Vagina (tissue), 2 donors: ENCODE data around the gene CDC42. TPM values are rescaled to one million over a fixed set of nuclear protein-coding genes. Genes with fewer than 3 reads are reported as not detected.
"Not testable (repeated sequence)": the region's sequence is repeated elsewhere in the genome, so short reads cannot be mapped to it uniquely, and the experiment has no call there.

ENCODE experiments used
- DNase-seq, 2 donors: peaks; one replicate each; pipeline ENCODE4 v3.0.0-alpha.2; 2017; ENCODE audit errors: extremely low spot score in 2 of 2
- H3K27ac ChIP-seq: fragments of 200-600 bp; sonication (generic); one replicate; pipeline ENCODE4 v1.5.1; 2019
- H3K27me3 ChIP-seq: fragments of 200-600 bp; sonication (generic); one replicate; pipeline ENCODE4 v1.5.1; 2019
- H3K36me3 ChIP-seq, 2 donors: fragments of 200-600 bp; sonication (generic); one replicate each; pipeline ENCODE4 v1.5.1; 2017 to 2019
- H3K4me1 ChIP-seq: fragments of 200-600 bp; sonication (generic); one replicate; pipeline ENCODE4 v1.5.1; 2019
- H3K4me3 ChIP-seq, 2 donors: fragments of 200-600 bp; sonication (generic); 1 replicate in 1 of 2; 2 replicates in 1 of 2; pipeline ENCODE4 v1.5.1; 2016 to 2019
- H3K9me3 ChIP-seq: fragments of 200-600 bp; sonication (generic); one replicate; pipeline ENCODE4 v1.5.1; 2019
- CTCF ChIP-seq, 3 experiments: fragments of 450-650 bp in 2 of 3; fragments of 200-600 bp in 1 of 3; sonication (generic) in 1 of 3; IDR thresholded peaks; one replicate each; pipeline ENCODE4 v1.5.1; 2017 to 2019; ENCODE audit warnings: antibody characterized with exemption in 3 of 3, mild to moderate bottlenecking in 2 of 3, moderate library complexity in 2 of 3
- POLR2A ChIP-seq, 2 donors: fragments of 450-650 bp; IDR thresholded peaks; one replicate each; pipeline ENCODE4 v1.6.1; 2017; ENCODE audit warnings: antibody characterized with exemption in 2 of 2, mild to moderate bottlenecking in 2 of 2, moderate library complexity in 2 of 2
- POLR2AphosphoS5 ChIP-seq, 2 donors: sonication (generic); formaldehyde crosslinking; IDR thresholded peaks; one replicate each; pipeline ENCODE4 v1.9.0; 2017; ENCODE audit warnings: antibody characterized with exemption in 2 of 2, mild to moderate bottlenecking in 2 of 2, low read depth in 1 of 2; ENCODE audit not compliant: insufficient read depth in 1 of 2
- intact Hi-C: fragments of 100-400 bp; cut with DNase I; formaldehyde crosslinking; loops from one replicate; pipeline ENCODE4 v1.15.1; 2023
- total RNA-seq: library from RNA; depleted of rRNA; stranded (reverse); fragments of >200 nt; gene quantifications from one replicate; pipeline ENCODE4 v1.2.3, GENCODE V29; 2016

CDC42 gene
- total RNA-seq, 1 donor from 2014 or later = 141 TPM

DNA sequence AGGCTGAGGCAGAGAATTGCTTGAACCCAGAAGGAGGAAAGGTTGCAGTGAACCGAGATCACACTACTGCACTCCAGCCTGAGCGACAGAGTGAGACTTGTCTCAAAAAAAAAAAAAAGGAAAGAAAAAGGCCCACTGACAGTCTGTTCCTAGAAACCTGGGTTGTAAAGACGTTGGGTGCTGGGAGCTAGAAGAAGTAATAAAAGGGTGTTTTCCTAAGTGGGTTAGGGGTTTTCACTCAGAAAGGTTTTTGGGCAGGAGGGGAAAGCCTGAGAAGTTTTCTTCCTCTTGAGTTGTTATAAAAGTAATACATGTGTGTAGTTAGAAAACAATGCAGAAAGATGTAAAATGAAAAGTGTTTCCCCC, 25.6 kb upstream of the CDC42 start:
- no peak overlapping the region for H3K4me3 ChIP-seq
- H3K36me3 ChIP-seq = no peaks in the 10 kb centered on the region
- DNase-seq = no peak
- no peaks in the 10 kb centered on the region for H3K27me3 ChIP-seq
- H3K27ac ChIP-seq = no peak overlapping the region
- no peaks in the 10 kb centered on the region for H3K9me3 ChIP-seq
- intact Hi-C loops = no loop called here
- H3K4me1 ChIP-seq = peaks cover 17% of the 10 kb centered on the region
- TF ChIP-seq CTCF (IDR thresholded peaks at IDR 0.05) (no peak), POLR2AphosphoS5 (IDR thresholded peaks at IDR 0.05; ENCODE audit: insufficient read depth in 1 of 2, low read depth in 1 of 2) (no peak)

DNA sequence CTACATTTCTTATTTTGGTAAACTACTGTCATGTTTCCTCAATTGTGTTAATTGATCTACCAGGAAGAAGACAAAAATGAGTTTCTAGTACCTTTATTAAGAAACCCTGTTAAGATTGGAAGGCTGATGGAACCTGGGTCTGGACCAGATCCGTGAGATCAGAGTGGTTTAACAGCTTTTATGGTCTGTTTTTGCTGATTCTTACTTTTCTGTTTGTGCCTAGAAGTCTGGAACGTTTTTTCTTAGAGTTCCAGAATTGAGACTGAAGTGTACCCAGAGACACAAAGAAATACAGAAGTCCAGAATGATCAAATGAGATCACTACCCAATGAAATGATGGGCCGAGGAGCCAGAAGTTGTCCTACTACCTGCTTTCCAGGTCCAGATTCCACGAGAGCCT, 22.5 kb upstream of the CDC42 start:
- DNase-seq = no peak
- intact Hi-C loops = no loop called here
- no peaks in the 10 kb centered on the region for H3K9me3 ChIP-seq
- no peaks in the 10 kb centered on the region for H3K36me3 ChIP-seq
- H3K4me3 ChIP-seq = no peak overlapping the region
- no peak for TF ChIP-seq POLR2AphosphoS5 (IDR thresholded peaks at IDR 0.05; ENCODE audit: insufficient read depth in 1 of 2, low read depth in 1 of 2)
- H3K27ac ChIP-seq = no peak overlapping the region
- H3K27me3 ChIP-seq = no peaks in the 10 kb centered on the region
- peaks cover 9% of the 10 kb centered on the region for H3K4me1 ChIP-seq

- no peak overlapping the region for H3K4me3 ChIP-seq
- intact Hi-C loops = no loop called here
- H3K9me3 ChIP-seq = no peaks in the 10 kb centered on the region
- H3K4me1 ChIP-seq = peaks cover 9% of the 10 kb centered on the region
- DNase-seq = no peak
- H3K36me3 ChIP-seq = no peaks in the 10 kb centered on the region
- TF ChIP-seq POLR2A (IDR thresholded peaks at IDR 0.05) (no peak), POLR2AphosphoS5 (IDR thresholded peaks at IDR 0.05; ENCODE audit: insufficient read depth in 1 of 2, low read depth in 1 of 2) (no peak), CTCF (IDR thresholded peaks at IDR 0.05) (no peak)
- no peaks in the 10 kb centered on the region for H3K27me3 ChIP-seq
- H3K27ac ChIP-seq = no peak overlapping the region
Observed at GRCh38 chr1:22030473-22030872, 22.0 kb upstream of the CDC42 start.

GRCh38 chr1:22031214-22031962, 21.1 kb upstream of the CDC42 start:
- DNase-seq = no peak
- Histone ChIP-seq H3K4me3 (no peak overlapping the region), H3K36me3 (no peaks in the 10 kb centered on the region), H3K9me3 (no peaks in the 10 kb centered on the region), H3K27ac (no peak overlapping the region), H3K27me3 (no peaks in the 10 kb centered on the region), H3K4me1 (peaks cover 4% of the 10 kb centered on the region)
- intact Hi-C loops = no loop called here
- TF ChIP-seq CTCF (IDR thresholded peaks at IDR 0.05) (no peak), POLR2A (IDR thresholded peaks at IDR 0.05) (no peak), POLR2AphosphoS5 (IDR thresholded peaks at IDR 0.05; ENCODE audit: insufficient read depth in 1 of 2, low read depth in 1 of 2) (no peak)

- H3K4me3 ChIP-seq, H3K9me3 ChIP-seq, H3K36me3 ChIP-seq, H3K27me3 ChIP-seq, H3K27ac ChIP-seq, DNase-seq, intact Hi-C loops, H3K4me1 ChIP-seq: not testable (repeated sequence)
Observed at GRCh38 chr1:22034834-22035233, 17.7 kb upstream of the CDC42 start.

- no peaks in the 10 kb centered on the region for H3K9me3 ChIP-seq
- no peak overlapping the region for H3K4me3 ChIP-seq
- intact Hi-C loops = no loop called here
- no peaks in the 10 kb centered on the region for H3K27me3 ChIP-seq
- H3K36me3 ChIP-seq = no peaks in the 10 kb centered on the region
- H3K27ac ChIP-seq = no peak overlapping the region
- DNase-seq = no peak
- peaks cover 15% of the 10 kb centered on the region for H3K4me1 ChIP-seq
- TF ChIP-seq POLR2AphosphoS5 (IDR thresholded peaks at IDR 0.05; ENCODE audit: insufficient read depth in 1 of 2, low read depth in 1 of 2) (no peak), POLR2A (IDR thresholded peaks at IDR 0.05) (no peak), CTCF (IDR thresholded peaks at IDR 0.05) (no peak)
Observed at GRCh38 chr1:22037520-22037919, 15.0 kb upstream of the CDC42 start.
